SJSA1 (cell line): ENCODE measurements around the gene C6orf132. TPM values are rescaled to one million over a fixed set of nuclear protein-coding genes. Genes with fewer than 3 reads are reported as not detected.

ENCODE experiments used
- DNase-seq, 2 experiments: peaks; one replicate each; pipeline ENCODE4 v3.0.0-alpha.2; 2015 to 2020; ENCODE audit warnings: low spot score in 2 of 2, low read depth in 1 of 2
- H3K27ac ChIP-seq: fragments of 250-450 bp; sonication (Bioruptor Pico); 2 replicates; pipeline ENCODE4 v1.5.1; 2020; ENCODE audit warnings: mild to moderate bottlenecking, moderate library complexity
- H3K27me3 ChIP-seq: fragments of 250-450 bp; sonication (Bioruptor Pico); replicated peaks from 2 replicates; pipeline ENCODE4 v1.5.1; 2020; ENCODE audit warnings: mild to moderate bottlenecking, moderate library complexity
- H3K36me3 ChIP-seq: fragments of 250-450 bp; sonication (Bioruptor Pico); 2 replicates; pipeline ENCODE4 v1.5.1; 2020; ENCODE audit warnings: mild to moderate bottlenecking
- H3K4me1 ChIP-seq: fragments of 250-450 bp; sonication (Bioruptor Pico); replicated peaks from 2 replicates; pipeline ENCODE4 v1.6.1; 2021; ENCODE audit warnings: mild to moderate bottlenecking
- H3K4me3 ChIP-seq: fragments of 250-450 bp; sonication (Bioruptor Pico); 2 replicates; pipeline ENCODE4 v1.5.1; 2020; ENCODE audit warnings: mild to moderate bottlenecking
- H3K9me3 ChIP-seq: fragments of 250-450 bp; sonication (Bioruptor Pico); replicated peaks from 2 replicates; pipeline ENCODE4 v1.5.1; 2020; ENCODE audit warnings: mild to moderate bottlenecking
- total RNA-seq: library from RNA; depleted of rRNA; stranded (reverse); fragments of >200 nt; shearing (Covaris generic); gene quantifications from 2 replicates; pipeline ENCODE4 v1.2.3, GENCODE V29; 2014; rRNA removed

C6orf132 gene, protein sequence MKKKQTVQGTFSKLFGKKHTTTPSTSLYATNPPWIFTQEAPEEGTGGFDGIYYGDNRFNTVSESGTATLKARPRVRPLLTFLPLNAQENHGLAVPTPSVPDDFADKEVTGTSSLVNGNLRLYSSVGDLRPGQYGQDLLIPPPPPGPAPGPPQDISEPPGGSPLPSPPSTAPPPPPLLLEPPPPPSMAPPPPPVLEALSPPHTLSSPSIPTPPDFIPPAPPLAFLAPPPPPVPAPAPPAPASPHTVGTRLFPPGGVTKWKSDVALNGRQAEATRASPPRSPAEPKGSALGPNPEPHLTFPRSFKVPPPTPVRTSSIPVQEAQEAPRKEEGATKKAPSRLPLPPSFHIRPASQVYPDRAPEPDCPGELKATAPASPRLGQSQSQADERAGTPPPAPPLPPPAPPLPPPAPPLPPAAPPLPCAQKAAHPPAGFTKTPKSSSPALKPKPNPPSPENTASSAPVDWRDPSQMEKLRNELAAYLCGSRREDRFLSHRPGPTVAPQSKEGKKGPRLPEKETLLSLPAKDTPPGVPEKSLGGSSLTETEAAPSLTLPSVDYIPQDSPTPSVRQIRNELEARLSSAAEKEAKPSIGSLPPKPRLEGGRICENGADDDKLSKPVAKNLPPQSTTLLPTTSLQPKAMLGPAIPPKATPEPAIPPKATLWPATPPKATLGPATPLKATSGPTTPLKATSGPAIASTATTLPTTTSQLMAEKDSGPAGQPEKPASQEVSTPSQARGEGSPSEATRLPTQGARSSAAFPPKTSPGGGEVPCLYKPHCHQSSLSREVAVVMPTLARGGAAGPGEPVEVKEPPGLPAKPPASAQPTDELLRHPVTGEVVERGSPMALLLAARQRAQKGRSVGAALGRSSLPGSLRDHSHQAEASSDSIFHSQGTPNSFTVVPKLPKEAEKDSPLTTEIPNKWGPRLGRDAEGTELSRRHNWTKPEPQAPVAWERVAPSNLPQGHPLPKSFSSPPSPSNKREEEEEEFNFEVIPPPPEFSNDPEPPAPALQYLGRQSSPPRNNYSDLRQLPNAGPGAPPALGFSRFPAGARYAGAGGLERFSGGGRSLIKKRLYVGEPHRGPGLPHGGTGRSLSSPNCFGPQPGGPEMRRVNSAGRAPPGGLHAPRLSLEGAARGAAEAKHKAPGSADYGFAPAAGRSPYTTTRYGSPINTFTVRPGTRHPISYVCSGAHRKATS
- total RNA-seq, result not detected in 2 replicates

DNA sequence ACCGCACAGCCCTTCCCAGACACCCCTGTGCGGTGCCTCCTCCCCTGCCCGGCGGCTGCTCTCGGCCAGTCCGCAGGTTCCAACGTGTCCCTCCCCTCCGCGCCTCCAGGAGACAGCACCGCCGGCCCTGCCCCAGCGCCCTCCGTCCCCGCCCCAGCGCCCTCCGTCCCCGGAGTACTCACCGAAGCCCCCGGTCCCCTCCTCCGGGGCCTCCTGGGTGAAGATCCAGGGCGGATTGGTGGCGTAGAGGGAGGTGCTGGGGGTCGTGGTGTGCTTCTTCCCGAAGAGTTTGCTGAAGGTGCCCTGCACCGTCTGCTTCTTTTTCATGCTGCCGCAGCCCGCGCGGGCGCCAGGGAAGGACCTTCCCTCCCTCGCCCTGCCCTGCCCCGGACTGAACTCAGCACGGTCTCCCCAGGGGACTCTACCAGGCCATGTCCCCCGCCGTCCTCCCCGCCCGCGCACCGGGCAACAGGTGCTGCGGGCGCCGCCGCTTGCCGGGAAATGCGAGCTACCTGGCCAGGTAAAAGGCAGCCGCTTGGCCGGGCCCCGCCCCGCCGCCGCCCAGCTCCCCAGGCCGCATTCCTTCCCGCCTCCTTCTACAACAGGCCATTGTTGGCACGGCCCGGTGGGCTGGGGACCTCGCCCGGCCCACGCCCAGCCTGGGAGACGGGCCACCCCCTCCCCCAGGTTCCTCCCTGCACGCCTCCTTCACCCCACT lies at the start of gene C6orf132:
C6orf132 (minus strand) TSS at position 503 of the 718 bp plus-strand sequence; CDS start at position 327, 176 bp downstream.
- H3K9me3 ChIP-seq, result no peaks in the 10 kb centered on the region
- peak within 1 kb of the TSS; percentile 60 for H3K27ac ChIP-seq
- DNase-seq, result no peak
- no peaks in the 10 kb centered on the region for H3K36me3 ChIP-seq
- H3K4me3 ChIP-seq, result no peak within 1 kb of the TSS
- H3K4me1 ChIP-seq, result peaks cover 11% of the 10 kb centered on the region
- no peaks in the 10 kb centered on the region for H3K27me3 ChIP-seq

DNA sequence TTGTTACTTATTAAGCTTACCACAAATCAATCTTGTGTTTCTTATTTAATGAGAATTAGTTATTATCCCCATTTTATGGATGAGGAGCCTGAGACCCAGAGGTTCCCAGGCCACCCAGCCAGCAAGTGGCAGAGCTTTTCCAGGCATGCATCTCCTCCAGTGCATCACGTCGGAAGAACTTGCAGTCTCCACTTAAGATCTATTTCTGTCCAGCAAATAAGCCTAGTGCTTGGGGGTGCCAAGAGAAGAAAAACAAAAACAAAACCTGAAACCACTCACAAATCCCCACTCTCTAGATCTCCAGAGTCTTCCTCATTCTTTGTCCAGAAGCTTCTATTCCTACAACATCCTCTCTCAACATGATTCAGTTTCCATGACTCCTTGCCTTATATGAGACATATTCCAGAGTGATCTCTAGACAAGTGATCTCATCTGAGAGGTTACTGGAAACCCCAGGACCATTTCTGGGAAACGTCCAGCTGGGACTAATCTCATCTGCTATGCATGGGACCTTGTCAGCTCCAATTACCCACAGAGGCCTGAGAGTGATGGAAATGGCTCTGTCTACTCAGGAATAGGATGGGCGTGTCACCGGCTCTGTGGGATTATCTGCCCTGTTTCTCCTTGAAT lies 48.2 kb upstream of the C6orf132 start:
- peaks cover 7% of the 10 kb centered on the region for H3K4me1 ChIP-seq
- no peaks in the 10 kb centered on the region for H3K9me3 ChIP-seq
- H3K27ac ChIP-seq, result no peak overlapping the region
- DNase-seq, result no peak
- H3K36me3 ChIP-seq, result no peaks in the 10 kb centered on the region
- no peak overlapping the region for H3K4me3 ChIP-seq
- H3K27me3 ChIP-seq, result no peaks in the 10 kb centered on the region

DNA sequence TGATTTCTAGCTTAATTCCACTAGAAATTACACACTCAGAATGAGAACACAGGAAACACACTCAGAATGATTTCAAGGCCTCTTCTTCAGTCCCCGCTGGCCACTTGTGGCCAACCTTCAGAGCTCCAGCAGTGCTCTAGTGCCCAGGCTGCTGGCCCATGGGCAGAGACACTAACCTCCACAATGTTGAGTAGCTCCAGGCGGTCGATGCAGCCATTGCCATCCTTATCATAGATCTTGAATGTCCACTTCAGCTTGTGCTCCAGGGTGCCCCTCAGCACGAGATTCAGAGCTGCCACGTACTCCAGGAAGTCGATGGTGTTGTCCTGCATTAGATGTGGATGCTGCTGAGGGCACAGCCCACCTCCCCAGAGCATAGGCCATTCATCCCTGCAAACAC lies 46.0 kb upstream of the C6orf132 start:
- Histone ChIP-seq H3K36me3 (no peaks in the 10 kb centered on the region), H3K4me1 (peaks cover 2% of the 10 kb centered on the region), H3K9me3 (no peaks in the 10 kb centered on the region), H3K27ac (no peak overlapping the region), H3K27me3 (no peaks in the 10 kb centered on the region), H3K4me3 (no peak overlapping the region)
- no peak for DNase-seq

- Histone ChIP-seq H3K27me3 (no peaks in the 10 kb centered on the region), H3K4me3 (no peak overlapping the region), H3K36me3 (no peaks in the 10 kb centered on the region), H3K9me3 (no peaks in the 10 kb centered on the region), H3K4me1 (no peaks in the 10 kb centered on the region), H3K27ac (no peak overlapping the region)
- no peak for DNase-seq
Observed at GRCh38 chr6:42185597-42185996, 43.2 kb upstream of the C6orf132 start.

DNA sequence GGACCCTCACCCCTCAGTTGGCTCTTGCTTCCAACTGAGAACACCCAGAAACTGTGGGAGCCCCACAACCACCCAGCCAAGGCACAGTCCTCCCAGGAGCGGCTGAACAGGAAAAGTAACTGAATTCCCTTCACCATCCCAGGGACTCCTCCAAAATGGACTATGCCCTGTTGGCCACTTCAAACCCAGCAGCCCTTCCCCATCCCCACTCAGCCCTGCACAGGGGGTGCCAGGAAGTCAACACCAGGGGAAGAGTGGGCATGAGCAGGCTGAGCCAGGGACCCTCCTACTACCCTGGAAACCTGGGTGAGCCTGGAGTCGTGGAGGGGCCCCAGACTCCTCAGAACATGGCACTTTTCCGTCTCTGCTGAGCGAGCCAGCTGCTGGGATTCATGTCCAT lies 42.1 kb upstream of the C6orf132 start:
- Histone ChIP-seq H3K36me3 (no peaks in the 10 kb centered on the region), H3K9me3 (no peaks in the 10 kb centered on the region), H3K4me1 (no peaks in the 10 kb centered on the region), H3K27ac (no peak overlapping the region), H3K27me3 (no peaks in the 10 kb centered on the region), H3K4me3 (no peak overlapping the region)
- DNase-seq, result no peak

DNA sequence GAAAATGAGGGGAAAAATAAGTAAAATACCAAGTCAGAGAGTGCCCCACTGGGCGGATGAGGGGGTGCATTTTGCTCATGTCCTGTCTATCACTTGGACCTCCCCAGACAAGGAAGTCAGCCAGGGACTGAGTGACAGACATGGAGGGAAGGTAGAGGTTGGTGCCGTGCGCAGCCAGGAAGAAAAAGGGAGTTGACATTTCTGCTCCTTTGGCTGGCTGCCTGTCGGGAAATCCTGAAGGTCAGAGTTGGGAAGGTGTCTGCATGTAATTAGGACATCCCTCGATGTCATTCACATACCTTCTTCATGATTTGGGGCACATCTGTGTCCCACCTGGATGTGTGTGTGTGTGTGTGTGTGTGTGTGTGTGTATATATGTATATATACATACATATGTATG lies 39.7 kb upstream of the C6orf132 start:
- H3K27me3 ChIP-seq, result no peaks in the 10 kb centered on the region
- no peaks in the 10 kb centered on the region for H3K9me3 ChIP-seq
- H3K4me1 ChIP-seq, result no peaks in the 10 kb centered on the region
- no peak overlapping the region for H3K27ac ChIP-seq
- no peaks in the 10 kb centered on the region for H3K36me3 ChIP-seq
- H3K4me3 ChIP-seq, result no peak overlapping the region
- no peak for DNase-seq

DNA sequence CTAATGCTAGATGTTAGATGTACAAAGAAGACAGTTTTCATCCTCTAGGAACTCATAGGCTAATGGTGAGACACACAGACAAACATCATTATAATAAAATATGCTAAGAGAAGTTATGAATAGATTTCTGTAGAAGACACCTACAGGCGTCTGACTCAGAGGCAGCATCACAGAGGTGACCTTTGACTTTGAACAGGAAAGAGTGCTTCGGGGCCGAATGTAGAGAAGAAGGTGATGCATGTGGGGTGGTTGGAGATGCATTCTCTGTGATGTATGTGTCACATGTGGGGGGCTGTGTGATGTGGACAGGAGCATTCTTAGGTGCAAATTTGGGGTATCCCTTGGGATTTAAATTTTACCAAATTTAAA lies 37.5 kb upstream of the C6orf132 start:
- DNase-seq, result no peak
- H3K4me3 ChIP-seq, result no peak overlapping the region

GRCh38 chr6:42179261-42179944 lies 37.0 kb upstream of the C6orf132 start:
- Histone ChIP-seq H3K4me3 (no peak overlapping the region), H3K36me3 (no peaks in the 10 kb centered on the region), H3K4me1 (no peaks in the 10 kb centered on the region), H3K27me3 (no peaks in the 10 kb centered on the region), H3K9me3 (no peaks in the 10 kb centered on the region), H3K27ac (no peak overlapping the region)
- DNase-seq, result no peak

More for the DNA sequence above, 37.5 kb upstream of the C6orf132 start:
- Histone ChIP-seq H3K27ac (no peak overlapping the region), H3K36me3 (no peaks in the 10 kb centered on the region), H3K27me3 (no peaks in the 10 kb centered on the region), H3K4me1 (no peaks in the 10 kb centered on the region), H3K9me3 (no peaks in the 10 kb centered on the region)

DNA sequence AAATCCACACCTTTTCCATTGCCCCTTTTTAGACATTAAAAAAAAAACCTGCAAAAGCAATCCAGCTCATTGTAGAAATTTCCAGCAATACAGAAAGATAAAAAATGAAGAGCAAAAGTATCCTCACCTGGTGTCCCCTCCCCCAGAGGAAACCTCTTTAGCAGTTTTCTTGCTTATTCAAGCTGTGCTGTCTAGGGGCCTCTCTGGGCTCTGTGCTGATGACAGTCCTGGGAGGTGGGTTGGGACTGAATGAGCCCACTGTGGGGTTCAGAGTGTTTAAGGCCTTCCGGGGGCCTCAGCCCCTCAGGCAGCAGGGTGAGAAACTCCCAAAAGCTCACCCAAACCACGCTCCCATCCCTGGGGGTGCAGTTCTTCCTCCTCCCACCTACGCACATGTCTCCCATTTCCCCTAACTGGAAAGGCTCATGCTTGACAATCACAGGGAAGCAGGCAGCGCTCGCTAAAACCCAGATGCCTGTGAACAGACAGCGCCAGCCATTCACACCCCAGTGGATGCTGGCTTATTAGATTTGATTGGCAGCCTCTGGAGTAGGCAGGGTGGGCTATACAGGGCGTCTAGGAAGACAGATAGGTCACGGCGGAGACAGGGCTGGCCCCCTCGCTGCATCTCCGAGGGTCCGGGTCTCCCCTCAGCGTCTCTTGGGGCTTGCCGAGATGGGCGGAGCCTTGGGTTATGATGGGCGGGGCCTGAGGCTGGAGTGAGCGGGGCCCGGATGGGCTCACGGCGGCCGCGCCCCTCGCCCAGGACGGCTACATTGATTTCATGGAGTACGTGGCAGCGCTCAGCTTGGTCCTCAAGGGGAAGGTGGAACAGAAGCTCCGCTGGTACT lies 35.3 kb upstream of the C6orf132 start:
- no peak overlapping the region for H3K27ac ChIP-seq
- no peak for DNase-seq
- H3K4me3 ChIP-seq, result no peak overlapping the region
- no peaks in the 10 kb centered on the region for H3K4me1 ChIP-seq
- H3K36me3 ChIP-seq, result no peaks in the 10 kb centered on the region
- H3K9me3 ChIP-seq, result no peaks in the 10 kb centered on the region
- no peaks in the 10 kb centered on the region for H3K27me3 ChIP-seq

GRCh38 chr6:42176981-42177380 lies 34.6 kb upstream of the C6orf132 start:
- Histone ChIP-seq H3K36me3 (no peaks in the 10 kb centered on the region), H3K4me1 (no peaks in the 10 kb centered on the region), H3K9me3 (no peaks in the 10 kb centered on the region), H3K27me3 (no peaks in the 10 kb centered on the region), H3K4me3 (no peak overlapping the region), H3K27ac (no peak overlapping the region)
- DNase-seq, result no peak

GRCh38 chr6:42175860-42176259 lies 33.4 kb upstream of the C6orf132 start:
- Histone ChIP-seq H3K4me1 (no peaks in the 10 kb centered on the region), H3K9me3 (no peaks in the 10 kb centered on the region), H3K36me3 (no peaks in the 10 kb centered on the region), H3K4me3 (no peak overlapping the region), H3K27me3 (no peaks in the 10 kb centered on the region), H3K27ac (no peak overlapping the region)
- DNase-seq, result no peak

GRCh38 chr6:42173101-42173500 lies 30.7 kb upstream of the C6orf132 start, which contains the start of gene GUCA1A:
GUCA1A (plus strand) TSS chr6:42173364; CDS start chr6:42173614, 250 bp downstream.
- DNase-seq, result no peak
- no peaks in the 10 kb centered on the region for H3K36me3 ChIP-seq
- H3K27ac ChIP-seq, result no peak within 1 kb of the TSS
- no peaks in the 10 kb centered on the region for H3K4me1 ChIP-seq
- no peak within 1 kb of the TSS for H3K4me3 ChIP-seq
- H3K27me3 ChIP-seq, result no peaks in the 10 kb centered on the region
- H3K9me3 ChIP-seq, result no peaks in the 10 kb centered on the region; the same call in 1 of the 2 replicates
